ENCODE data around the gene HPS5. TPM values are rescaled to one million over a fixed set of nuclear protein-coding genes. Genes with fewer than 3 reads are reported as not detected.

The HPS5 gene
- total and polyA plus RNA-seq, 2 donors (not counting 3 experiments of a cell fraction or from before 2014, with no cell fraction given): 4.7 to 14.1 TPM

DNA sequence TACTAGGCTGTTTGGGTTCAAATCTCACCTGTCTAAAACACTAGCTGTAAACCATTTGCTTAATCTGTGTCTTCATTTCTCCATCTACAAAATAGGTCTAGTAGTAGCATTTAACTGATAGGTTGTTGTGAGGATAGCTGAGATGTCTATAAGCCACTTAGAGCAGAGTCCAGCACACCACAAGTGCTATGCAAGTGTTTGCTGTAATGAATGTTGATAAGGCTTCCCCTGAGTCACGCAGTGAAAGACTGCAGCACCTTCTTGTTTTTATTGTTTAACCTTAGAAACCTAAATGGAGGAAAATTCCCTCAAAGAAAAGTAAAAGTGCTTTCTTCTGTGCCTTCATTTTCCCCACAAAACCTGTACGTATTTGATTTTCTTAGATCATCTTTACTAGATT is 49.3 kb upstream of the HPS5 start:
- H3K9ac ChIP-seq (replicated peaks; ENCODE audit: extremely low read depth, insufficient read depth, low read length): no peak overlapping the region
- CTCF ChIA-PET: no interaction called here
- FAIRE-seq: no peak

More for the DNA sequence above, 49.3 kb upstream of the HPS5 start:
- intact Hi-C loops (cut with micrococcal nuclease) (no loop called here), dilution Hi-C loops (cut with MboI; ENCODE audit: extremely low pct_ligation_motif_present, low sequenced_read_pairs) (no loop called here)
- H4K20me1 ChIP-seq (replicated peaks; ENCODE audit: control insufficient read depth, extremely low read depth, insufficient read depth, low read length): no peaks in the 10 kb centered on the region
- H3K9me1 ChIP-seq (replicated peaks; ENCODE audit: control insufficient read depth, extremely low read depth, insufficient read depth, low read length): no peaks in the 10 kb centered on the region
- POLR2A ChIA-PET: no interaction called here
- no peak overlapping the region for H3K27ac ChIP-seq (ENCODE audit: insufficient read depth, low read depth, low read length)
- H2AFZ ChIP-seq (ENCODE audit: low read depth, low read length): no peak overlapping the region
- H3K36me3 ChIP-seq (ENCODE audit: control insufficient read depth in 2 of 2, extremely low read depth in 1 of 2, insufficient read depth in 2 of 2, low read length in 2 of 2): peaks cover 0 to 2% of the 10 kb centered on the region in 2 experiments
- H3K4me1 ChIP-seq (ENCODE audit: control insufficient read depth, extremely low read depth, insufficient read depth, low read length): no peaks in the 10 kb centered on the region
- no peak overlapping the region for H3K4me3 ChIP-seq (replicated peaks in 1 of 3; ENCODE audit: insufficient read depth in 1 of 3, low read depth in 1 of 3, low read length in 3 of 3)
- H3K4me2 ChIP-seq (ENCODE audit: insufficient read depth, low read length): no peak overlapping the region
- TF ChIP-seq POLR2AphosphoS5 (IDR thresholded peaks at IDR 0.05; ENCODE audit: insufficient read depth, low read depth, low read length): no peak
- TF ChIP-seq FOS (IDR thresholded peaks at IDR 0.05; ENCODE audit: borderline replicate concordance, insufficient read depth, low read length): no peak
- TF ChIP-seq, protein P1, sequence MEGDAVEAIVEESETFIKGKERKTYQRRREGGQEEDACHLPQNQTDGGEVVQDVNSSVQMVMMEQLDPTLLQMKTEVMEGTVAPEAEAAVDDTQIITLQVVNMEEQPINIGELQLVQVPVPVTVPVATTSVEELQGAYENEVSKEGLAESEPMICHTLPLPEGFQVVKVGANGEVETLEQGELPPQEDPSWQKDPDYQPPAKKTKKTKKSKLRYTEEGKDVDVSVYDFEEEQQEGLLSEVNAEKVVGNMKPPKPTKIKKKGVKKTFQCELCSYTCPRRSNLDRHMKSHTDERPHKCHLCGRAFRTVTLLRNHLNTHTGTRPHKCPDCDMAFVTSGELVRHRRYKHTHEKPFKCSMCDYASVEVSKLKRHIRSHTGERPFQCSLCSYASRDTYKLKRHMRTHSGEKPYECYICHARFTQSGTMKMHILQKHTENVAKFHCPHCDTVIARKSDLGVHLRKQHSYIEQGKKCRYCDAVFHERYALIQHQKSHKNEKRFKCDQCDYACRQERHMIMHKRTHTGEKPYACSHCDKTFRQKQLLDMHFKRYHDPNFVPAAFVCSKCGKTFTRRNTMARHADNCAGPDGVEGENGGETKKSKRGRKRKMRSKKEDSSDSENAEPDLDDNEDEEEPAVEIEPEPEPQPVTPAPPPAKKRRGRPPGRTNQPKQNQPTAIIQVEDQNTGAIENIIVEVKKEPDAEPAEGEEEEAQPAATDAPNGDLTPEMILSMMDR (IDR thresholded peaks at IDR 0.05; ENCODE audit: extremely low read depth in 1 of 2, insufficient read depth in 1 of 2, low read depth in 1 of 2, low read length in 2 of 2): no peak
- TF ChIP-seq, protein P2, sequence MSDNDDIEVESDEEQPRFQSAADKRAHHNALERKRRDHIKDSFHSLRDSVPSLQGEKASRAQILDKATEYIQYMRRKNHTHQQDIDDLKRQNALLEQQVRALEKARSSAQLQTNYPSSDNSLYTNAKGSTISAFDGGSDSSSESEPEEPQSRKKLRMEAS (IDR thresholded peaks at IDR 0.05; ENCODE audit: insufficient read depth, insufficient read length): no peak
- TF ChIP-seq JUN (IDR thresholded peaks at IDR 0.05; ENCODE audit: borderline replicate concordance, insufficient read depth, insufficient read length, low read depth): no peak
- no peak for TF ChIP-seq MYC (IDR thresholded peaks at IDR 0.05; ENCODE audit: low read depth, low read length)
- no peak for TF ChIP-seq EZH2 (IDR thresholded peaks at IDR 0.05; ENCODE audit: borderline replicate concordance, low read depth, low read length, severe bottlenecking)
- TF ChIP-seq POLR2A (IDR thresholded peaks at IDR 0.05; ENCODE audit: low read depth, low read length): no peak
- no peak for TF ChIP-seq GATA2 (IDR thresholded peaks at IDR 0.05; ENCODE audit: insufficient read depth, insufficient read length, low read depth, low read length)
- no TSS peak for BruUV-seq (replicated peaks)
- H3K9me3 ChIP-seq (replicated peaks; ENCODE audit: control insufficient read depth, insufficient read depth, low read length): no peaks in the 10 kb centered on the region
- no peaks in the 10 kb centered on the region for H3K27me3 ChIP-seq (ENCODE audit: control insufficient read depth in 2 of 2, insufficient read depth in 2 of 2, low read length in 2 of 2)
- H3K79me2 ChIP-seq (ENCODE audit: control insufficient read depth, insufficient read depth, low read length): no peaks in the 10 kb centered on the region
- DNase-seq (ENCODE audit: low read depth, low spot score): no peak

All from endothelial cell of umbilical vein (primary cell).